Neutrophil (primary cell): ENCODE results near the gene LSM3.

Experiments
- H3K27ac ChIP-seq: fragments of 200-600 bp; sonication (generic); 2 replicates; pipeline ENCODE4 v1.5.1; 2016; ENCODE audit warnings: mild to moderate bottlenecking, moderate library complexity
- H3K27me3 ChIP-seq: fragments of 200-600 bp; sonication (generic); 2 replicates; pipeline ENCODE4 v1.6.0; 2016; ENCODE audit warnings: mild to moderate bottlenecking
- H3K36me3 ChIP-seq: fragments of 200-600 bp; sonication (generic); 2 replicates; pipeline ENCODE4 v1.5.1; 2017
- H3K4me1 ChIP-seq, 2 experiments: fragments of 200-600 bp in 1 of 2; sonication (generic) in 1 of 2; 1 replicate in 1 of 2; 2 replicates in 1 of 2; pipeline versions ENCODE4 v1.5.1 to v1.6.1; 2013 to 2016; ENCODE audit warnings: low read depth in 1 of 2, low read length in 1 of 2, mild to moderate bottlenecking in 1 of 2, moderate library complexity in 1 of 2; ENCODE audit not compliant: control insufficient read depth in 1 of 2, insufficient read depth in 1 of 2
- H3K4me3 ChIP-seq, 2 experiments: fragments of 200-600 bp in 1 of 2; sonication (generic) in 1 of 2; 1 replicate in 1 of 2; 2 replicates in 1 of 2; pipeline ENCODE4 v1.5.1; 2013 to 2016; ENCODE audit warnings: low read depth in 1 of 2, low read length in 1 of 2, mild to moderate bottlenecking in 1 of 2, moderate library complexity in 1 of 2
- H3K9me3 ChIP-seq: fragments of 200-600 bp; sonication (generic); 2 replicates; pipeline ENCODE4 v1.5.1; 2016
- TF ChIP-seq, protein P1 (sequence below): fragments of 200-600 bp; sonication (generic); IDR thresholded peaks from 2 replicates; pipeline ENCODE4 v1.5.1; 2016; ENCODE audit warnings: antibody characterized with exemption

Gene LSM3

DNA sequence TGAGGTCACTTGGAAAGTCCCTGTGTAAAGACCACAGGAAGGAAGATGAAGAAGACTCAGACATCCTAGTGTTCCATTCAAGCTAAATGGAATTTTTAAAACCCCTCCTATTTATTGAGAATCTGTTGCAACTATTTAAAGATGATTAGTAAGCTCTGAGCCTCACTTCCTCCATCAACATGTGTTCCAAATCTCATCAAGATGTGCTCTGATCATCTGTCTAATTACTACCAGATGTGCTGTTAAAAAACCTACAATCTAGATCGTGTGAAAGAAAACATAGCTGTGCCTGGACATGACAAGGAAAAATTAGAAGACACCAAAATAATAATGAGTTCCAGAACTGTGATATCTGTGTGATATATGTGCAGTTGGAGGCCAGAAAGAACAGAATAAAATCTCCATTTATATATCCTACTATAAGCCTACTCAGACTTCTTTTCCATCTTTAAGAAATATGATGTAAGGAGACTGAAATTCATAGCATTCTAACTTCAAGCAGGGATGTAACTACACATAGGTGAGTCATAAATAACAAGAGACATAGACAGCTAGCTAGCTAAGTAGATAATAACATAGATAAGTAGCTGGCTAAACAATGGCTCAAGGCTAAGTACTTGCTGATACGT, 8.0 kb upstream of the LSM3 start:
- no peak overlapping the region for H3K4me3 ChIP-seq
- peaks cover 70% of the 10 kb centered on the region for H3K36me3 ChIP-seq
- no peak overlapping the region for H3K27ac ChIP-seq
- H3K9me3 ChIP-seq = no peaks in the 10 kb centered on the region
- H3K4me1 ChIP-seq = no peaks in the 10 kb centered on the region
- TF ChIP-seq, protein P1, sequence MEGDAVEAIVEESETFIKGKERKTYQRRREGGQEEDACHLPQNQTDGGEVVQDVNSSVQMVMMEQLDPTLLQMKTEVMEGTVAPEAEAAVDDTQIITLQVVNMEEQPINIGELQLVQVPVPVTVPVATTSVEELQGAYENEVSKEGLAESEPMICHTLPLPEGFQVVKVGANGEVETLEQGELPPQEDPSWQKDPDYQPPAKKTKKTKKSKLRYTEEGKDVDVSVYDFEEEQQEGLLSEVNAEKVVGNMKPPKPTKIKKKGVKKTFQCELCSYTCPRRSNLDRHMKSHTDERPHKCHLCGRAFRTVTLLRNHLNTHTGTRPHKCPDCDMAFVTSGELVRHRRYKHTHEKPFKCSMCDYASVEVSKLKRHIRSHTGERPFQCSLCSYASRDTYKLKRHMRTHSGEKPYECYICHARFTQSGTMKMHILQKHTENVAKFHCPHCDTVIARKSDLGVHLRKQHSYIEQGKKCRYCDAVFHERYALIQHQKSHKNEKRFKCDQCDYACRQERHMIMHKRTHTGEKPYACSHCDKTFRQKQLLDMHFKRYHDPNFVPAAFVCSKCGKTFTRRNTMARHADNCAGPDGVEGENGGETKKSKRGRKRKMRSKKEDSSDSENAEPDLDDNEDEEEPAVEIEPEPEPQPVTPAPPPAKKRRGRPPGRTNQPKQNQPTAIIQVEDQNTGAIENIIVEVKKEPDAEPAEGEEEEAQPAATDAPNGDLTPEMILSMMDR = no peak
- no peaks in the 10 kb centered on the region for H3K27me3 ChIP-seq

GRCh38 chr3:14172496-14172895, 6.1 kb upstream of the LSM3 start:
- Histone ChIP-seq H3K36me3 (peaks cover 52% of the 10 kb centered on the region), H3K27ac (no peak overlapping the region), H3K4me1 (peaks cover 4% of the 10 kb centered on the region in 2 experiments), H3K4me3 (no peak overlapping the region), H3K27me3 (no peaks in the 10 kb centered on the region), H3K9me3 (no peaks in the 10 kb centered on the region)
- TF ChIP-seq, protein P1 = no peak

GRCh38 chr3:14174483-14174882, 4.1 kb upstream of the LSM3 start:
- no peaks in the 10 kb centered on the region for H3K27me3 ChIP-seq
- no peaks in the 10 kb centered on the region for H3K9me3 ChIP-seq
- H3K36me3 ChIP-seq = peaks cover 34% of the 10 kb centered on the region
- H3K4me3 ChIP-seq = no peak overlapping the region
- peaks cover 16 to 18% of the 10 kb centered on the region in 2 experiments for H3K4me1 ChIP-seq
- H3K27ac ChIP-seq = no peak overlapping the region
- TF ChIP-seq, protein P1 = no peak

- peaks cover 16 to 18% of the 10 kb centered on the region in 2 experiments for H3K4me1 ChIP-seq
- peaks cover 23% of the 10 kb centered on the region for H3K36me3 ChIP-seq
- no peak overlapping the region for H3K27ac ChIP-seq
- TF ChIP-seq, protein P1 = no peak
- no peak overlapping the region for H3K4me3 ChIP-seq
- no peaks in the 10 kb centered on the region for H3K9me3 ChIP-seq
- no peaks in the 10 kb centered on the region for H3K27me3 ChIP-seq
Observed at GRCh38 chr3:14175383-14176037, 3.1 kb upstream of the LSM3 start.

DNA sequence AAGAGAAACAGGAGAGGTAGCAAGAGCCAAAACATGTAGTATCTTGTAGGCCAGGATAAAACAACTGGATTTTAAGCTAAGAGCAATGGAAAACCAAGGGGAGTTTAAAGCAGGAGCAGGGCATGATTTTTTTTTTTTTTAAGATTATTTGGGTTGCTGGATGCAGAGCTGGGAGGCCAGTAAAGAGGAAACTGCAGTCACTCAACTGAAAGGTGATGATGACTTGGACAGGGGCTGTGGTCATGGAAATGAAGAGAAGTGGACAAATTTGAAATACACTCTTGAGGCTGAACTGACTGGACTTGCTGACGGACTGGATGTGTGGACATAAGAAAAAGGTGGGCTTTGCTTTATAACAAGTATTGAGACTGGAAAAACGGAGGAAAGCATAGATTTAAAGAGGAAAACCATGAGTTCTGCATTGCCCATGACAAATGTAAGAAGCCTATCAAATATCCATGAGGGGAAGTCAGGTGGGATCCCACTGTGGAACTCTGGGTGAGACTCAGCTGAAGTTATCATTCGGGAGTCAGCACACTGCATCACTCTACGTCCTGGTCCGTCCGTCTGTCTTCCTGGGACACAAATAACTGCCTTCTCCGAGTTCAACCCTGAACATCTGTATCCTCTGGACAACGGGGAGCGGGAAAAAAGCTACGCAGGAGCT, 904 bp upstream of the LSM3 start:
- no peaks in the 10 kb centered on the region for H3K27me3 ChIP-seq
- H3K27ac ChIP-seq = peak overlapping the region; percentile 91
- peaks cover 16 to 18% of the 10 kb centered on the region in 2 experiments for H3K4me1 ChIP-seq
- peaks cover 14% of the 10 kb centered on the region for H3K36me3 ChIP-seq
- no peaks in the 10 kb centered on the region for H3K9me3 ChIP-seq
- H3K4me3 ChIP-seq = peak overlapping the region; percentile 69 to 81
- TF ChIP-seq, protein P1 = no peak
